ENCODE results near the gene SERGEF.

SERGEF gene

GRCh38 chr11:17859552-17859951 is 153.3 kb downstream of the SERGEF start:
- DNase-seq (ENCODE audit: low read depth): no peak

- DNase-seq (ENCODE audit: low read depth): no peak
These were observed 157.1 kb downstream of the SERGEF start for GRCh38 chr11:17855531-17856290.

- no peak for DNase-seq (ENCODE audit: low read depth)
These were observed 159.6 kb downstream of the SERGEF start for GRCh38 chr11:17853280-17853679.

- DNase-seq (ENCODE audit: low read depth): no peak
These were observed 160.6 kb downstream of the SERGEF start for GRCh38 chr11:17852246-17852645.

GRCh38 chr11:17851697-17852096 is 161.2 kb downstream of the SERGEF start:
- no peak for DNase-seq (ENCODE audit: low read depth)

- no peak for DNase-seq (ENCODE audit: low read depth)
These were observed 162.5 kb downstream of the SERGEF start for GRCh38 chr11:17850336-17850735.

GRCh38 chr11:17848715-17849114 is 164.1 kb downstream of the SERGEF start:
- no peak for DNase-seq (ENCODE audit: low read depth)

GRCh38 chr11:17846852-17847453 is 165.9 kb downstream of the SERGEF start:
- DNase-seq (ENCODE audit: low read depth): no peak

- DNase-seq (ENCODE audit: low read depth): peak; percentile 48
These were observed 167.4 kb downstream of the SERGEF start for GRCh38 chr11:17845431-17845881.

GRCh38 chr11:17840101-17840548 is 172.7 kb downstream of the SERGEF start:
- DNase-seq (ENCODE audit: low read depth): no peak

- DNase-seq (ENCODE audit: low read depth): no peak
These were observed 173.4 kb downstream of the SERGEF start for GRCh38 chr11:17839450-17839849.

- no peak for DNase-seq (ENCODE audit: low read depth)
These were observed 174.7 kb downstream of the SERGEF start for GRCh38 chr11:17838102-17838501.

GRCh38 chr11:17831883-17832282 is 181.0 kb downstream of the SERGEF start:
- no peak for DNase-seq (ENCODE audit: low read depth)

GRCh38 chr11:17831228-17831627 is 181.6 kb downstream of the SERGEF start:
- DNase-seq (ENCODE audit: low read depth): no peak

- no peak for DNase-seq (ENCODE audit: low read depth)
These were observed 184.5 kb downstream of the SERGEF start for GRCh38 chr11:17828311-17828751.

- DNase-seq (ENCODE audit: low read depth): no peak
These were observed 185.8 kb downstream of the SERGEF start for GRCh38 chr11:17827006-17827405.

- DNase-seq (ENCODE audit: low read depth): no peak
These were observed 190.5 kb downstream of the SERGEF start for GRCh38 chr11:17822401-17822781.

- DNase-seq (ENCODE audit: low read depth): peak; percentile 30
These were observed 191.0 kb downstream of the SERGEF start for GRCh38 chr11:17821648-17822400.

GRCh38 chr11:17816232-17816931 is 196.5 kb downstream of the SERGEF start:
- DNase-seq (ENCODE audit: low read depth): no peak

- no peak for DNase-seq (ENCODE audit: low read depth)
These were observed 198.3 kb downstream of the SERGEF start for GRCh38 chr11:17814546-17814945.

- no peak for DNase-seq (ENCODE audit: low read depth)
These were observed 199.3 kb downstream of the SERGEF start for GRCh38 chr11:17813391-17814059.

GRCh38 chr11:17812865-17813187 is 200.0 kb downstream of the SERGEF start:
- DNase-seq (ENCODE audit: low read depth): no peak
